Hepatocyte (in vitro differentiated cells): ENCODE measurements around the gene STOML3.

ENCODE experiments used
- EZH2 ChIP-seq: fragments of 200-600 bp; sonication (generic); IDR thresholded peaks from 2 replicates; pipeline ENCODE4 v1.6.1; 2016; ENCODE audit warnings: antibody characterized with exemption, mild to moderate bottlenecking, borderline replicate concordance
- EZH2phosphoT487 ChIP-seq: fragments of 200-600 bp; sonication (generic); IDR thresholded peaks from one replicate; pipeline ENCODE4 v1.6.1; 2018; ENCODE audit warnings: antibody characterized with exemption, mild to moderate bottlenecking, low read depth, moderate library complexity; ENCODE audit not compliant: unreplicated experiment, severe bottlenecking
- TF ChIP-seq, protein P1 (sequence below): fragments of 200-600 bp; sonication (generic); IDR thresholded peaks from 2 replicates; pipeline ENCODE4 v1.5.1; 2016; ENCODE audit warnings: antibody characterized with exemption, mild to moderate bottlenecking; ENCODE audit not compliant: poor library complexity

GRCh38 chr13:38952827-38953226, 37.8 kb downstream of the STOML3 start:
- TF ChIP-seq, protein P1, sequence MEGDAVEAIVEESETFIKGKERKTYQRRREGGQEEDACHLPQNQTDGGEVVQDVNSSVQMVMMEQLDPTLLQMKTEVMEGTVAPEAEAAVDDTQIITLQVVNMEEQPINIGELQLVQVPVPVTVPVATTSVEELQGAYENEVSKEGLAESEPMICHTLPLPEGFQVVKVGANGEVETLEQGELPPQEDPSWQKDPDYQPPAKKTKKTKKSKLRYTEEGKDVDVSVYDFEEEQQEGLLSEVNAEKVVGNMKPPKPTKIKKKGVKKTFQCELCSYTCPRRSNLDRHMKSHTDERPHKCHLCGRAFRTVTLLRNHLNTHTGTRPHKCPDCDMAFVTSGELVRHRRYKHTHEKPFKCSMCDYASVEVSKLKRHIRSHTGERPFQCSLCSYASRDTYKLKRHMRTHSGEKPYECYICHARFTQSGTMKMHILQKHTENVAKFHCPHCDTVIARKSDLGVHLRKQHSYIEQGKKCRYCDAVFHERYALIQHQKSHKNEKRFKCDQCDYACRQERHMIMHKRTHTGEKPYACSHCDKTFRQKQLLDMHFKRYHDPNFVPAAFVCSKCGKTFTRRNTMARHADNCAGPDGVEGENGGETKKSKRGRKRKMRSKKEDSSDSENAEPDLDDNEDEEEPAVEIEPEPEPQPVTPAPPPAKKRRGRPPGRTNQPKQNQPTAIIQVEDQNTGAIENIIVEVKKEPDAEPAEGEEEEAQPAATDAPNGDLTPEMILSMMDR: no peak
- no peak for TF ChIP-seq EZH2
- no peak for TF ChIP-seq EZH2phosphoT487
